Loucy (cell line): ENCODE measurements around the gene CCR5AS.
A peak's percentile ranks its signal among the peaks of the same experiment; 100 is the strongest.
"Not testable (repeated sequence)": the region's sequence is repeated elsewhere in the genome, so short reads cannot be mapped to it uniquely, and the experiment has no call there.

Source experiments
- H2AFZ ChIP-seq: fragments of 200-600 bp; sonication (generic); 2 replicates; pipeline ENCODE4 v1.6.0; 2016; ENCODE audit warnings: antibody characterized with exemption, mild to moderate bottlenecking, low read length, moderate library complexity
- H3F3A ChIP-seq: fragments of 200-600 bp; 2 replicates; pipeline ENCODE4 v1.6.0; 2016; ENCODE audit warnings: antibody characterized with exemption, low read depth, mild to moderate bottlenecking
- H3K27me3 ChIP-seq: fragments of 200-600 bp; sonication (generic); 2 replicates; pipeline ENCODE4 v1.6.1; 2014; ENCODE audit warnings: low read length, mild to moderate bottlenecking; ENCODE audit not compliant: insufficient read depth, poor library complexity, severe bottlenecking
- H3K36me3 ChIP-seq: fragments of 200-600 bp; sonication (generic); 2 replicates; pipeline ENCODE4 v1.6.1; 2016; ENCODE audit warnings: low read length; ENCODE audit not compliant: insufficient read depth
- H3K4me1 ChIP-seq: fragments of 200-600 bp; sonication (generic); 2 replicates; pipeline ENCODE4 v1.5.1; 2014; ENCODE audit warnings: low read length, mild to moderate bottlenecking; ENCODE audit not compliant: insufficient read depth, poor library complexity, severe bottlenecking
- H3K4me2 ChIP-seq: fragments of 200-600 bp; sonication (generic); 2 replicates; pipeline ENCODE4 v1.6.0; 2014; ENCODE audit warnings: antibody characterized with exemption, low read length, low read depth, mild to moderate bottlenecking; ENCODE audit not compliant: poor library complexity, severe bottlenecking
- H3K4me3 ChIP-seq: fragments of 200-600 bp; sonication (generic); 2 replicates; pipeline ENCODE4 v1.5.1; 2014; ENCODE audit warnings: low read length, mild to moderate bottlenecking, mixed read lengths; ENCODE audit not compliant: poor library complexity, severe bottlenecking
- H3K79me2 ChIP-seq: fragments of 200-600 bp; sonication (generic); 2 replicates; pipeline ENCODE4 v1.6.1; 2014; ENCODE audit warnings: low read length; ENCODE audit not compliant: insufficient read depth
- H3K9ac ChIP-seq: fragments of 200-600 bp; sonication (generic); 2 replicates; pipeline ENCODE4 v1.6.0; 2014; ENCODE audit warnings: mild to moderate bottlenecking, low read depth, low read length, moderate library complexity; ENCODE audit not compliant: poor library complexity, severe bottlenecking
- H3K9me2 ChIP-seq: fragments of 200-600 bp; sonication (generic); replicated peaks from 2 replicates; pipeline ENCODE4 v1.6.1; 2016; ENCODE audit warnings: low read depth, low read length, mixed read lengths
- H3K9me3 ChIP-seq: fragments of 200-600 bp; sonication (generic); 2 replicates; pipeline ENCODE4 v1.6.1; 2014; ENCODE audit warnings: mild to moderate bottlenecking, antibody characterized with exemption, low read length, low read depth; ENCODE audit not compliant: insufficient read depth
- H4K20me1 ChIP-seq: fragments of 200-600 bp; sonication (generic); 2 replicates; pipeline ENCODE4 v1.6.0; 2014; ENCODE audit warnings: antibody characterized with exemption, low read length, mild to moderate bottlenecking; ENCODE audit not compliant: insufficient read depth, poor library complexity, severe bottlenecking
- CTCF ChIP-seq: fragments of 200-600 bp; sonication (generic); conservative IDR thresholded peaks from 2 replicates; pipeline ENCODE4 v1.5.1; 2014; ENCODE audit warnings: mild to moderate bottlenecking, antibody characterized with exemption, low read length
- EZH2phosphoT487 ChIP-seq: fragments of 200-600 bp; IDR thresholded peaks from 2 replicates; pipeline ENCODE4 v1.6.1; 2018; ENCODE audit warnings: antibody characterized with exemption, mild to moderate bottlenecking, moderate library complexity, borderline replicate concordance

Gene CCR5AS

GRCh38 chr3:46429671-46430070, 22.8 kb upstream of the CCR5AS start:
- TF ChIP-seq EZH2phosphoT487 (no peak), CTCF (no peak)
- H3K9me3 ChIP-seq, result no peaks in the 10 kb centered on the region; the same call in 1 of the 2 replicates
- H3K4me1 ChIP-seq, result peaks cover 49% of the 10 kb centered on the region
- no peak overlapping the region for H2AFZ ChIP-seq
- H3K79me2 ChIP-seq, result no peaks in the 10 kb centered on the region
- no peak overlapping the region for H3K4me3 ChIP-seq
- H3K9me2 ChIP-seq, result no peaks in the 10 kb centered on the region
- no peaks in the 10 kb centered on the region for H3K36me3 ChIP-seq
- no peak overlapping the region for H3K4me2 ChIP-seq
- no peaks in the 10 kb centered on the region for H4K20me1 ChIP-seq
- no peaks in the 10 kb centered on the region for H3K27me3 ChIP-seq
- 0 out of 2 replicates have a peak, but pooled peaks cover 2% of the 10 kb centered on the region for H3F3A ChIP-seq
- no peak overlapping the region for H3K9ac ChIP-seq

- no peak for TF ChIP-seq CTCF
- TF ChIP-seq EZH2phosphoT487, result no peak
- 0 out of 2 replicates have a peak, but pooled peaks cover 2% of the 10 kb centered on the region for H3F3A ChIP-seq
- H3K9ac ChIP-seq, result no peak overlapping the region
- H3K4me2 ChIP-seq, result no peak overlapping the region
- H2AFZ ChIP-seq, result no peak overlapping the region
- H3K27me3 ChIP-seq, result no peaks in the 10 kb centered on the region
- no peaks in the 10 kb centered on the region; the same call in 1 of the 2 replicates for H3K9me3 ChIP-seq
- H3K9me2 ChIP-seq, result no peaks in the 10 kb centered on the region
- no peaks in the 10 kb centered on the region for H4K20me1 ChIP-seq
- no peaks in the 10 kb centered on the region for H3K79me2 ChIP-seq
- H3K4me3 ChIP-seq, result no peak overlapping the region
- H3K36me3 ChIP-seq, result no peaks in the 10 kb centered on the region
- H3K4me1 ChIP-seq, result peaks cover 48% of the 10 kb centered on the region
Observed at GRCh38 chr3:46429250-46429649, 22.4 kb upstream of the CCR5AS start.

- Histone ChIP-seq H3K4me1 (peaks cover 37% of the 10 kb centered on the region), H3K36me3 (no peaks in the 10 kb centered on the region), H2AFZ (no peak overlapping the region), H3K4me3 (no peak overlapping the region), H3K27me3 (no peaks in the 10 kb centered on the region), H3K4me2 (no peak overlapping the region), H3K9ac (no peak overlapping the region), H3K79me2 (no peaks in the 10 kb centered on the region), H3F3A (0 out of 2 replicates have a peak, but pooled peaks cover 2% of the 10 kb centered on the region), H4K20me1 (no peaks in the 10 kb centered on the region), H3K9me3 (no peaks in the 10 kb centered on the region), H3K9me2 (no peaks in the 10 kb centered on the region)
- TF ChIP-seq EZH2phosphoT487 (no peak), CTCF (peak; percentile 41)
Observed at GRCh38 chr3:46427916-46428833, 21.3 kb upstream of the CCR5AS start.

- H3K4me3 ChIP-seq, H2AFZ ChIP-seq, H3K9me3 ChIP-seq, H3K4me2 ChIP-seq, H3K36me3 ChIP-seq, H3K9ac ChIP-seq, H4K20me1 ChIP-seq, H3K79me2 ChIP-seq, H3K9me2 ChIP-seq, H3K27me3 ChIP-seq, H3F3A ChIP-seq: not testable (repeated sequence)
- H3K4me1 ChIP-seq, result peaks cover 30% of the 10 kb centered on the region
Observed at GRCh38 chr3:46427404-46427803, 20.5 kb upstream of the CCR5AS start.

- not testable (repeated sequence) for H3K9me2 ChIP-seq, H3K9ac ChIP-seq, H3K9me3 ChIP-seq, H2AFZ ChIP-seq, H3K79me2 ChIP-seq, H3F3A ChIP-seq, H3K27me3 ChIP-seq, H4K20me1 ChIP-seq, H3K36me3 ChIP-seq
- peak overlapping the region; percentile 18 for H3K4me3 ChIP-seq
- peak overlapping the region; percentile 41 for H3K4me2 ChIP-seq
- H3K4me1 ChIP-seq, result peaks cover 30% of the 10 kb centered on the region
Observed at GRCh38 chr3:46426476-46426875, 19.6 kb upstream of the CCR5AS start.
